H1 (cell line): Measurements from ENCODE around the gene SIGLEC10. TPM values are rescaled to one million over a fixed set of nuclear protein-coding genes. Genes with fewer than 3 reads are reported as not detected.

ENCODE experiments used
- CBX5 ChIP-seq: fragments of 300-800, 300-1000 bp; sonication (generic); IDR thresholded peaks from 2 replicates; pipeline ENCODE4 v1.7.1; 2016; ENCODE audit warnings: antibody characterized with exemption, low read length, low read depth
- CHD1 ChIP-seq: IDR thresholded peaks from 2 replicates; pipeline ENCODE4 v1.6.1; 2012; ENCODE audit warnings: low read depth, low read length, improper control_type of control experiment
- CHD7 ChIP-seq: fragments of 300-600 bp; sonication (generic); IDR thresholded peaks from 2 replicates; pipeline ENCODE4 v1.7.1; 2012; ENCODE audit warnings: low read length, moderate library complexity, mild to moderate bottlenecking, inconsistent platforms; ENCODE audit not compliant: insufficient replicate concordance
- EGR1 ChIP-seq: IDR thresholded peaks from 2 replicates; pipeline ENCODE4 v1.6.1; 2011; ENCODE audit warnings: low read depth, low read length, borderline replicate concordance
- HDAC2 ChIP-seq, 2 experiments: fragments of 300-600 bp in 1 of 2; sonication (generic) in 1 of 2; IDR thresholded peaks; 2 replicates each; pipeline ENCODE4 v1.6.1; 2011 to 2012; ENCODE audit warnings: low read depth in 2 of 2, low read length in 2 of 2, mild to moderate bottlenecking in 2 of 2, moderate library complexity in 2 of 2, borderline replicate concordance in 1 of 2, inconsistent platforms in 1 of 2
- KDM5A ChIP-seq: fragments of 200-600 bp; IDR thresholded peaks from 2 replicates; pipeline ENCODE4 v1.7.1; 2012; ENCODE audit warnings: mild to moderate bottlenecking, low read length, inconsistent platforms, mixed read lengths
- NRF1 ChIP-seq: IDR thresholded peaks from 2 replicates; pipeline ENCODE4 v1.6.1; 2011; ENCODE audit warnings: mild to moderate bottlenecking, low read depth, low read length, improper control_type of control experiment
- POU5F1 ChIP-seq: IDR thresholded peaks from 2 replicates; pipeline ENCODE4 v1.6.1; 2011; ENCODE audit warnings: low read depth, mild to moderate bottlenecking, low read length, moderate library complexity
- RFX5 ChIP-seq: IDR thresholded peaks from 2 replicates; pipeline ENCODE4 v1.6.1; 2011; ENCODE audit warnings: low read depth, low read length, improper control_type of control experiment, borderline replicate concordance
- SIRT6 ChIP-seq: IDR thresholded peaks from one replicate; pipeline ENCODE4 v1.7.1; 2012; ENCODE audit warnings: low read length, inconsistent platforms
- SP4 ChIP-seq: IDR thresholded peaks from 2 replicates; pipeline ENCODE4 v1.6.1; 2012; ENCODE audit warnings: low read length, inconsistent platforms
- TBP ChIP-seq: IDR thresholded peaks from 2 replicates; pipeline ENCODE4 v1.6.1; 2011; ENCODE audit warnings: low read depth, low read length, improper control_type of control experiment
- polyA plus RNA-seq, 7 experiments: library from polyadenylated mRNA; depleted of rRNA in 3 of 7; stranded (reverse) in 5 of 7; unstranded in 2 of 7; fragments of >200 nt in 5 of 7; fragments of 200-250 nt in 2 of 7; gene quantifications; 1 replicate in 5 of 7; 2 replicates in 1 of 7; 4 replicates in 1 of 7; pipeline versions ENCODE4 v1.2.1 to v1.2.3, GENCODE V29; 2011 to 2013; ENCODE audit warnings: missing spikeins in 2 of 7, mixed read lengths in 2 of 7
- total RNA-seq: library from RNA; stranded (reverse); fragmentation: NEBNext Ultra II Directional; extraction: Animal tissue kit (Norgen Biotek cat#: 25700); gene quantifications from 2 replicates; pipeline ENCODE4 v1.2.1, GENCODE V29; 2021

The SIGLEC10 gene
- total and polyA plus RNA-seq, 2 of the 8 experiments (the other 6 are each of a cell fraction or from before 2014, with no cell fraction given), result 0.06 TPM; not detected in 1

GRCh38 chr19:51457351-51458013 is 40.0 kb upstream of the SIGLEC10 start (continued):
- no peak for TF ChIP-seq CHD7
- no peak for TF ChIP-seq CBX5
- no peak for TF ChIP-seq EGR1
- TF ChIP-seq NRF1, result no peak
- TF ChIP-seq HDAC2 (IDR thresholded peaks at IDR 0.05; ENCODE audit: borderline replicate concordance in 1 of 2, low read depth in 2 of 2, low read length in 2 of 2), result no peak
- no peak for TF ChIP-seq RFX5
- no peak for TF ChIP-seq POU5F1
- TF ChIP-seq SIRT6, result no peak
- TF ChIP-seq SP4, result no peak
- TF ChIP-seq CHD1, result no peak
- TF ChIP-seq TBP, result no peak
- no peak for TF ChIP-seq KDM5A
